Measurements from ENCODE around the gene TDRD12.
"Not testable (repeated sequence)": the region's sequence is repeated elsewhere in the genome, so short reads cannot be mapped to it uniquely, and the experiment has no call there.

The TDRD12 gene

GRCh38 chr19:32744555-32745325, 25.2 kb downstream of the TDRD12 start:
- no peak for DNase-seq (ENCODE audit: low read depth, low spot score)

- DNase-seq (ENCODE audit: low read depth, low spot score): not testable (repeated sequence)
These were observed 26.2 kb downstream of the TDRD12 start for GRCh38 chr19:32745594-32746251.

- DNase-seq (ENCODE audit: low read depth, low spot score): not testable (repeated sequence)
These were observed 27.1 kb downstream of the TDRD12 start for GRCh38 chr19:32746631-32747196.

GRCh38 chr19:32748497-32748896, 28.9 kb downstream of the TDRD12 start:
- DNase-seq (ENCODE audit: low read depth, low spot score): no peak

GRCh38 chr19:32748948-32749347, 29.4 kb downstream of the TDRD12 start:
- no peak for DNase-seq (ENCODE audit: low read depth, low spot score)

GRCh38 chr19:32749361-32749760, 29.8 kb downstream of the TDRD12 start:
- no peak for DNase-seq (ENCODE audit: low read depth, low spot score)

GRCh38 chr19:32750441-32751055, 31.0 kb downstream of the TDRD12 start:
- DNase-seq (ENCODE audit: low read depth, low spot score): no peak

- DNase-seq (ENCODE audit: low read depth, low spot score): no peak
These were observed 31.5 kb downstream of the TDRD12 start for GRCh38 chr19:32751066-32751465.

- no peak for DNase-seq (ENCODE audit: low read depth, low spot score)
These were observed 37.6 kb downstream of the TDRD12 start for GRCh38 chr19:32757189-32757588.

GRCh38 chr19:32765365-32765764, 45.8 kb downstream of the TDRD12 start:
- DNase-seq (ENCODE audit: low read depth, low spot score): not testable (repeated sequence)

GRCh38 chr19:32767951-32768679, 48.5 kb downstream of the TDRD12 start:
- no peak for DNase-seq (ENCODE audit: low read depth, low spot score)

- no peak for DNase-seq (ENCODE audit: low read depth, low spot score)
These were observed 52.0 kb downstream of the TDRD12 start for GRCh38 chr19:32771596-32771995.

GRCh38 chr19:32773126-32773525, 53.6 kb downstream of the TDRD12 start:
- DNase-seq (ENCODE audit: low read depth, low spot score): no peak

GRCh38 chr19:32779082-32779481, 59.5 kb downstream of the TDRD12 start:
- no peak for DNase-seq (ENCODE audit: low read depth, low spot score)

- no peak for DNase-seq (ENCODE audit: low read depth, low spot score)
These were observed 61.7 kb downstream of the TDRD12 start for GRCh38 chr19:32781280-32781679.

GRCh38 chr19:32782089-32782488, 62.5 kb downstream of the TDRD12 start:
- not testable (repeated sequence) for DNase-seq (ENCODE audit: low read depth, low spot score)

GRCh38 chr19:32787161-32787813, 67.7 kb downstream of the TDRD12 start:
- not testable (repeated sequence) for DNase-seq (ENCODE audit: low read depth, low spot score)

GRCh38 chr19:32787895-32788294, 68.3 kb downstream of the TDRD12 start:
- not testable (repeated sequence) for DNase-seq (ENCODE audit: low read depth, low spot score)

- no peak for DNase-seq (ENCODE audit: low read depth, low spot score)
These were observed 69.9 kb downstream of the TDRD12 start for GRCh38 chr19:32789429-32789828.

GRCh38 chr19:32798201-32798600, 78.6 kb downstream of the TDRD12 start:
- no peak for DNase-seq (ENCODE audit: low read depth, low spot score)

- no peak for DNase-seq (ENCODE audit: low read depth, low spot score)
These were observed 80.6 kb downstream of the TDRD12 start for GRCh38 chr19:32800191-32800590.

Data from smooth muscle cell of the brain vasculature (primary cell).